ENCODE measurements around the gene KSR1. TPM values are rescaled to one million over a fixed set of nuclear protein-coding genes. Genes with fewer than 3 reads are reported as not detected.

KSR1 gene
- total and polyA plus RNA-seq, 2 experiments from 2014 or later: 7.8 to 53.2 TPM

DNA sequence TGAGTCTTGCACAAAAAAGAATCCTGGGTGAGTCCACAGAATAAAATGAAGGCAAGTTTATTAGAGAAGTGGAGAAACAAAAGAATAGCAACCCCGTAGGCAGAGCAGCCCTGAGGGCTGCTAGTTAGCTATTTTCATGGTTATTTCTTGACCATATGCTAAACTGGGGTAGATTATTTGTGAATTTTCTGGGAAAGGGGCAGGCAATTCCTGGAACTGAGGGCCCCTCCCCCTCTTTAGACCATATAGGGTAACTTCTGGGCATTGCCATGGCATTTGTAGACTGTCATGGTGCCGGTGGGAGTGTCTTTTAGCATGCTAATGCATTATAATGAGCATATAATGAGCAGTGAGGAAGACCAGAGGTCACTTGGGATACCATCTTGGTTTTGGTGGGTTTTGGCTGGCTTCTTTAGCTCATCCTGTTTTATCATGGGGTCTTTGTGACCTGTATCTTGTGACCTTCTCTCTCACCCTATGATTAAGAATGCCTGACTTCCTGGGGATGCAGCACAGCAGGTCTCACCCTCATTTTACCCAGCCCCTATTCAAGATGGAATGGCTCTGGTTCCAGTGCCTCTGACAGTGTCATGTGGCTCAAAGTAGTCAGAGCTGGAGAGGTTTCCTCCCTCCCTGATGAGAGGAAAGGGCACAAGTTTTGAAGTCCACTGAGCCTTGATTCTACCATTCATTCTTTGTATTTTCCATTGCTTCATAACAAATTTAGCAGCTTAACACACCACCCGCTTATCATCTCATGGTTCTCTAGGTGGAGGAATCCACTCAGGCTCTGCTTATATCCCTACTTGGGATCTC, 119.1 kb downstream of the KSR1 start:
- H2AFZ ChIP-seq: no peak overlapping the region
- DNase-seq (ENCODE audit: low spot score): no peak
- H3K79me2 ChIP-seq (replicated peaks; ENCODE audit: insufficient read depth): peaks cover 47% of the 10 kb centered on the region
- Mint-ChIP-seq H3K4me3 (no peak overlapping the region), H3K27me3 (ENCODE audit: insufficient read depth, low read depth, poor library complexity) (peaks cover 6% of the 10 kb centered on the region), H3K27ac (0 out of 2 replicates have a peak overlapping the region, but pooled peaks have one; percentile 18), H3K9me3 (no peaks in the 10 kb centered on the region), H3K4me1 (peaks cover 65% of the 10 kb centered on the region), H3K36me3 (ENCODE audit: low read depth) (no peaks in the 10 kb centered on the region; the same call in 2 of the 3 replicates)
- H3K27me3 ChIP-seq (ENCODE audit: insufficient read depth): no peaks in the 10 kb centered on the region
- no peak overlapping the region for H3K4me3 ChIP-seq
- ATAC-seq: no peak
- H4K20me1 ChIP-seq (replicated peaks; ENCODE audit: insufficient read depth): 0 out of 2 replicates have a peak, but pooled peaks cover 3% of the 10 kb centered on the region
- peak overlapping the region; percentile 67 for H3K4me2 ChIP-seq
- no peaks in the 10 kb centered on the region for H3F3A ChIP-seq (replicated peaks; ENCODE audit: low read depth)
- TF ChIP-seq POLR2AphosphoS5 (IDR thresholded peaks at IDR 0.05; ENCODE audit: low read depth) (no peak), EZH2phosphoT487 (IDR thresholded peaks at IDR 0.05; ENCODE audit: unreplicated experiment) (no peak), ZNF114 (CRISPR knock-in tag; IDR thresholded peaks at IDR 0.05) (no peak), STAT1 (IDR thresholded peaks at IDR 0.05; ENCODE audit: unreplicated experiment) (no peak), ZNF331 (CRISPR knock-in tag; IDR thresholded peaks at IDR 0.05; ENCODE audit: low read depth) (no peak), EZH2 (IDR thresholded peaks at IDR 0.05; ENCODE audit: low read depth, unreplicated experiment) (no peak), CREB1 (CRISPR knock-in tag; IDR thresholded peaks at IDR 0.05; ENCODE audit: low read depth) (no peak), JUNB (IDR thresholded peaks at IDR 0.05; ENCODE audit: unreplicated experiment) (no peak), NANOG (IDR thresholded peaks at IDR 0.05; ENCODE audit: borderline replicate concordance) (no peak)
- TF ChIP-seq, protein P1, sequence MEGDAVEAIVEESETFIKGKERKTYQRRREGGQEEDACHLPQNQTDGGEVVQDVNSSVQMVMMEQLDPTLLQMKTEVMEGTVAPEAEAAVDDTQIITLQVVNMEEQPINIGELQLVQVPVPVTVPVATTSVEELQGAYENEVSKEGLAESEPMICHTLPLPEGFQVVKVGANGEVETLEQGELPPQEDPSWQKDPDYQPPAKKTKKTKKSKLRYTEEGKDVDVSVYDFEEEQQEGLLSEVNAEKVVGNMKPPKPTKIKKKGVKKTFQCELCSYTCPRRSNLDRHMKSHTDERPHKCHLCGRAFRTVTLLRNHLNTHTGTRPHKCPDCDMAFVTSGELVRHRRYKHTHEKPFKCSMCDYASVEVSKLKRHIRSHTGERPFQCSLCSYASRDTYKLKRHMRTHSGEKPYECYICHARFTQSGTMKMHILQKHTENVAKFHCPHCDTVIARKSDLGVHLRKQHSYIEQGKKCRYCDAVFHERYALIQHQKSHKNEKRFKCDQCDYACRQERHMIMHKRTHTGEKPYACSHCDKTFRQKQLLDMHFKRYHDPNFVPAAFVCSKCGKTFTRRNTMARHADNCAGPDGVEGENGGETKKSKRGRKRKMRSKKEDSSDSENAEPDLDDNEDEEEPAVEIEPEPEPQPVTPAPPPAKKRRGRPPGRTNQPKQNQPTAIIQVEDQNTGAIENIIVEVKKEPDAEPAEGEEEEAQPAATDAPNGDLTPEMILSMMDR (conservative IDR thresholded peaks at IDR 0.05; ENCODE audit: low read depth in 2 of 2): no peak
- TF ChIP-seq, protein P2, sequence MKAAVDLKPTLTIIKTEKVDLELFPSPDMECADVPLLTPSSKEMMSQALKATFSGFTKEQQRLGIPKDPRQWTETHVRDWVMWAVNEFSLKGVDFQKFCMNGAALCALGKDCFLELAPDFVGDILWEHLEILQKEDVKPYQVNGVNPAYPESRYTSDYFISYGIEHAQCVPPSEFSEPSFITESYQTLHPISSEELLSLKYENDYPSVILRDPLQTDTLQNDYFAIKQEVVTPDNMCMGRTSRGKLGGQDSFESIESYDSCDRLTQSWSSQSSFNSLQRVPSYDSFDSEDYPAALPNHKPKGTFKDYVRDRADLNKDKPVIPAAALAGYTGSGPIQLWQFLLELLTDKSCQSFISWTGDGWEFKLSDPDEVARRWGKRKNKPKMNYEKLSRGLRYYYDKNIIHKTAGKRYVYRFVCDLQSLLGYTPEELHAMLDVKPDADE (IDR thresholded peaks at IDR 0.05): no peak
- TF ChIP-seq, protein P3, sequence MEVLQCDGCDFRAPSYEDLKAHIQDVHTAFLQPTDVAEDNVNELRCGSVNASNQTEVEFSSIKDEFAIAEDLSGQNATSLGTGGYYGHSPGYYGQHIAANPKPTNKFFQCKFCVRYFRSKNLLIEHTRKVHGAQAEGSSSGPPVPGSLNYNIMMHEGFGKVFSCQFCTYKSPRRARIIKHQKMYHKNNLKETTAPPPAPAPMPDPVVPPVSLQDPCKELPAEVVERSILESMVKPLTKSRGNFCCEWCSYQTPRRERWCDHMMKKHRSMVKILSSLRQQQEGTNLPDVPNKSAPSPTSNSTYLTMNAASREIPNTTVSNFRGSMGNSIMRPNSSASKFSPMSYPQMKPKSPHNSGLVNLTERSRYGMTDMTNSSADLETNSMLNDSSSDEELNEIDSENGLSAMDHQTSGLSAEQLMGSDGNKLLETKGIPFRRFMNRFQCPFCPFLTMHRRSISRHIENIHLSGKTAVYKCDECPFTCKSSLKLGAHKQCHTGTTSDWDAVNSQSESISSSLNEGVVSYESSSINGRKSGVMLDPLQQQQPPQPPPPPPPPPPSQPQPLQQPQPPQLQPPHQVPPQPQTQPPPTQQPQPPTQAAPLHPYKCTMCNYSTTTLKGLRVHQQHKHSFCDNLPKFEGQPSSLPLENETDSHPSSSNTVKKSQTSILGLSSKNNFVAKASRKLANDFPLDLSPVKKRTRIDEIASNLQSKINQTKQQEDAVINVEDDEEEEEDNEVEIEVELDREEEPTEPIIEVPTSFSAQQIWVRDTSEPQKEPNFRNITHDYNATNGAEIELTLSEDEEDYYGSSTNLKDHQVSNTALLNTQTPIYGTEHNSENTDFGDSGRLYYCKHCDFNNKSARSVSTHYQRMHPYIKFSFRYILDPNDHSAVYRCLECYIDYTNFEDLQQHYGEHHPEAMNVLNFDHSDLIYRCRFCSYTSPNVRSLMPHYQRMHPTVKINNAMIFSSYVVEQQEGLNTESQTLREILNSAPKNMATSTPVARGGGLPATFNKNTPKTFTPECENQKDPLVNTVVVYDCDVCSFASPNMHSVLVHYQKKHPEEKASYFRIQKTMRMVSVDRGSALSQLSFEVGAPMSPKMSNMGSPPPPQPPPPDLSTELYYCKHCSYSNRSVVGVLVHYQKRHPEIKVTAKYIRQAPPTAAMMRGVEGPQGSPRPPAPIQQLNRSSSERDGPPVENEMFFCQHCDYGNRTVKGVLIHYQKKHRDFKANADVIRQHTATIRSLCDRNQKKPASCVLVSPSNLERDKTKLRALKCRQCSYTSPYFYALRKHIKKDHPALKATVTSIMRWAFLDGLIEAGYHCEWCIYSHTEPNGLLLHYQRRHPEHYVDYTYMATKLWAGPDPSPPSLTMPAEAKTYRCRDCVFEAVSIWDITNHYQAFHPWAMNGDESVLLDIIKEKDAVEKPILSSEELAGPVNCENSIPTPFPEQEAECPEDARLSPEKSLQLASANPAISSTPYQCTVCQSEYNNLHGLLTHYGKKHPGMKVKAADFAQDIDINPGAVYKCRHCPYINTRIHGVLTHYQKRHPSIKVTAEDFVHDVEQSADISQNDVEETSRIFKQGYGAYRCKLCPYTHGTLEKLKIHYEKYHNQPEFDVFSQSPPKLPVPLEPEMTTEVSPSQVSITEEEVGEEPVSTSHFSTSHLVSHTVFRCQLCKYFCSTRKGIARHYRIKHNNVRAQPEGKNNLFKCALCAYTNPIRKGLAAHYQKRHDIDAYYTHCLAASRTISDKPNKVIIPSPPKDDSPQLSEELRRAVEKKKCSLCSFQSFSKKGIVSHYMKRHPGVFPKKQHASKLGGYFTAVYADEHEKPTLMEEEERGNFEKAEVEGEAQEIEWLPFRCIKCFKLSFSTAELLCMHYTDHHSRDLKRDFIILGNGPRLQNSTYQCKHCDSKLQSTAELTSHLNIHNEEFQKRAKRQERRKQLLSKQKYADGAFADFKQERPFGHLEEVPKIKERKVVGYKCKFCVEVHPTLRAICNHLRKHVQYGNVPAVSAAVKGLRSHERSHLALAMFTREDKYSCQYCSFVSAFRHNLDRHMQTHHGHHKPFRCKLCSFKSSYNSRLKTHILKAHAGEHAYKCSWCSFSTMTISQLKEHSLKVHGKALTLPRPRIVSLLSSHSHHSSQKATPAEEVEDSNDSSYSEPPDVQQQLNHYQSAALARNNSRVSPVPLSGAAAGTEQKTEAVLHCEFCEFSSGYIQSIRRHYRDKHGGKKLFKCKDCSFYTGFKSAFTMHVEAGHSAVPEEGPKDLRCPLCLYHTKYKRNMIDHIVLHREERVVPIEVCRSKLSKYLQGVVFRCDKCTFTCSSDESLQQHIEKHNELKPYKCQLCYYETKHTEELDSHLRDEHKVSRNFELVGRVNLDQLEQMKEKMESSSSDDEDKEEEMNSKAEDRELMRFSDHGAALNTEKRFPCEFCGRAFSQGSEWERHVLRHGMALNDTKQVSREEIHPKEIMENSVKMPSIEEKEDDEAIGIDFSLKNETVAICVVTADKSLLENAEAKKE (CRISPR knock-in tag; IDR thresholded peaks at IDR 0.05): no peak
- TF ChIP-seq, protein P4, sequence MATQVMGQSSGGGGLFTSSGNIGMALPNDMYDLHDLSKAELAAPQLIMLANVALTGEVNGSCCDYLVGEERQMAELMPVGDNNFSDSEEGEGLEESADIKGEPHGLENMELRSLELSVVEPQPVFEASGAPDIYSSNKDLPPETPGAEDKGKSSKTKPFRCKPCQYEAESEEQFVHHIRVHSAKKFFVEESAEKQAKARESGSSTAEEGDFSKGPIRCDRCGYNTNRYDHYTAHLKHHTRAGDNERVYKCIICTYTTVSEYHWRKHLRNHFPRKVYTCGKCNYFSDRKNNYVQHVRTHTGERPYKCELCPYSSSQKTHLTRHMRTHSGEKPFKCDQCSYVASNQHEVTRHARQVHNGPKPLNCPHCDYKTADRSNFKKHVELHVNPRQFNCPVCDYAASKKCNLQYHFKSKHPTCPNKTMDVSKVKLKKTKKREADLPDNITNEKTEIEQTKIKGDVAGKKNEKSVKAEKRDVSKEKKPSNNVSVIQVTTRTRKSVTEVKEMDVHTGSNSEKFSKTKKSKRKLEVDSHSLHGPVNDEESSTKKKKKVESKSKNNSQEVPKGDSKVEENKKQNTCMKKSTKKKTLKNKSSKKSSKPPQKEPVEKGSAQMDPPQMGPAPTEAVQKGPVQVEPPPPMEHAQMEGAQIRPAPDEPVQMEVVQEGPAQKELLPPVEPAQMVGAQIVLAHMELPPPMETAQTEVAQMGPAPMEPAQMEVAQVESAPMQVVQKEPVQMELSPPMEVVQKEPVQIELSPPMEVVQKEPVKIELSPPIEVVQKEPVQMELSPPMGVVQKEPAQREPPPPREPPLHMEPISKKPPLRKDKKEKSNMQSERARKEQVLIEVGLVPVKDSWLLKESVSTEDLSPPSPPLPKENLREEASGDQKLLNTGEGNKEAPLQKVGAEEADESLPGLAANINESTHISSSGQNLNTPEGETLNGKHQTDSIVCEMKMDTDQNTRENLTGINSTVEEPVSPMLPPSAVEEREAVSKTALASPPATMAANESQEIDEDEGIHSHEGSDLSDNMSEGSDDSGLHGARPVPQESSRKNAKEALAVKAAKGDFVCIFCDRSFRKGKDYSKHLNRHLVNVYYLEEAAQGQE (IDR thresholded peaks at IDR 0.05; ENCODE audit: unreplicated experiment): no peak
- no peaks in the 10 kb centered on the region for H3K36me3 ChIP-seq (ENCODE audit: insufficient read depth)
- 0 out of 2 replicates have a peak overlapping the region, but pooled peaks have one; percentile 56 for H3K27ac ChIP-seq (ENCODE audit: low read depth)
- peaks cover 13% of the 10 kb centered on the region for H3K9me2 ChIP-seq (ENCODE audit: insufficient read depth)
- peaks cover 48% of the 10 kb centered on the region for H3K4me1 ChIP-seq (ENCODE audit: insufficient read depth)
